Vagina (tissue), 2 donors: Measurements from ENCODE around the gene HFM1.

Experiments used
- CTCF ChIP-seq, 3 experiments: fragments of 450-650 bp in 2 of 3; fragments of 200-600 bp in 1 of 3; sonication (generic) in 1 of 3; IDR thresholded peaks; one replicate each; pipeline ENCODE4 v1.5.1; 2017 to 2019; ENCODE audit warnings: antibody characterized with exemption in 3 of 3, mild to moderate bottlenecking in 2 of 3, moderate library complexity in 2 of 3
- POLR2AphosphoS5 ChIP-seq, 2 donors: sonication (generic); formaldehyde crosslinking; IDR thresholded peaks; one replicate each; pipeline ENCODE4 v1.9.0; 2017; ENCODE audit warnings: antibody characterized with exemption in 2 of 2, mild to moderate bottlenecking in 2 of 2, low read depth in 1 of 2; ENCODE audit not compliant: insufficient read depth in 1 of 2

- no peak for TF ChIP-seq POLR2AphosphoS5 (IDR thresholded peaks at IDR 0.05; ENCODE audit: insufficient read depth in 1 of 2, low read depth in 1 of 2)
- TF ChIP-seq CTCF (IDR thresholded peaks at IDR 0.05) = no peak
Observed at GRCh38 chr1:91346824-91347223, 57.8 kb downstream of the HFM1 start.
